HepG2 (cell line): ENCODE measurements around the gene SGF29. TPM values are rescaled to one million over a fixed set of nuclear protein-coding genes. Genes with fewer than 3 reads are reported as not detected.

Source experiments
- AHDC1 ChIP-seq: sonication (generic); formaldehyde crosslinking; IDR thresholded peaks from 2 replicates; pipeline ENCODE4 v1.5.1; 2020; ENCODE audit warnings: mild to moderate bottlenecking, missing genetic modification reagents, borderline replicate concordance
- CBFB ChIP-seq: sonication (generic); formaldehyde crosslinking; IDR thresholded peaks from 2 replicates; pipeline ENCODE4 v1.4.0; 2020; ENCODE audit warnings: missing genetic modification reagents
- HMGA1 ChIP-seq: sonication (generic); formaldehyde crosslinking; conservative IDR thresholded peaks from 2 replicates; pipeline ENCODE4 v1.4.0; 2020; ENCODE audit warnings: missing genetic modification reagents
- HMGXB4 ChIP-seq, 2 experiments: sonication (generic) in 1 of 2; formaldehyde crosslinking in 1 of 2; IDR thresholded peaks; 2 replicates each; pipeline versions ENCODE4 v1.4.0 to v1.6.1; 2018 to 2020; ENCODE audit warnings: missing genetic modification reagents in 2 of 2, borderline replicate concordance in 1 of 2, low read depth in 1 of 2, mild to moderate bottlenecking in 1 of 2, missing biosample characterization in 1 of 2
- PBX2 ChIP-seq: IDR thresholded peaks from 2 replicates; pipeline ENCODE4 v1.6.1; 2016; ENCODE audit warnings: control low read depth
- PLRG1 ChIP-seq: fragments of 450-650 bp; conservative IDR thresholded peaks from 2 replicates; pipeline ENCODE4 v1.6.1; 2016
- STAG1 ChIP-seq: sonication (generic); formaldehyde crosslinking; IDR thresholded peaks from 2 replicates; pipeline ENCODE4 v1.4.0; 2020; ENCODE audit warnings: missing genetic modification reagents
- TCF12 ChIP-seq, 2 experiments: fragments of 450-650 bp in 1 of 2; sonication (generic) in 1 of 2; formaldehyde crosslinking in 1 of 2; IDR thresholded peaks; 2 replicates each; pipeline versions ENCODE4 v1.6.1 to v1.8.0; 2017 to 2022; ENCODE audit warnings: antibody characterized with exemption in 1 of 2, mild to moderate bottlenecking in 1 of 2, missing genetic modification reagents in 1 of 2, moderate library complexity in 1 of 2
- TEAD3 ChIP-seq: optimal IDR thresholded peaks from 2 replicates; pipeline ENCODE3; 2016; ENCODE audit warnings: borderline replicate concordance
- TRIM22 ChIP-seq: fragments of 450-650 bp; IDR thresholded peaks from 2 replicates; pipeline ENCODE4 v1.6.1; 2017
- YEATS4 ChIP-seq: sonication (generic); formaldehyde crosslinking; IDR thresholded peaks from 2 replicates; pipeline ENCODE4 v1.4.0; 2020; ENCODE audit warnings: missing genetic modification reagents, borderline replicate concordance
- ZBTB20 ChIP-seq: sonication (generic); formaldehyde crosslinking; IDR thresholded peaks from 2 replicates; pipeline ENCODE4 v1.8.1; 2023; ENCODE audit warnings: missing genetic modification reagents, low read depth, mild to moderate bottlenecking, borderline replicate concordance
- ZBTB38 ChIP-seq: sonication (generic); formaldehyde crosslinking; IDR thresholded peaks from 2 replicates; pipeline ENCODE4 v1.5.1; 2020; ENCODE audit warnings: mild to moderate bottlenecking, missing genetic modification reagents
- ZNF225 ChIP-seq: sonication (generic); formaldehyde crosslinking; IDR thresholded peaks from 2 replicates; pipeline ENCODE4 v1.4.0; 2020; ENCODE audit warnings: mild to moderate bottlenecking, missing genetic modification reagents
- ZNF431 ChIP-seq: sonication (generic); formaldehyde crosslinking; IDR thresholded peaks from 2 replicates; pipeline ENCODE4 v1.9.0; 2022; ENCODE audit warnings: missing genetic modification reagents, low read depth, mild to moderate bottlenecking, borderline replicate concordance
- ZNF878 ChIP-seq: sonication (generic); formaldehyde crosslinking; IDR thresholded peaks from 2 replicates; pipeline ENCODE4 v1.8.1; 2023; ENCODE audit warnings: mild to moderate bottlenecking, missing genetic modification reagents, moderate library complexity
- polyA plus RNA-seq, 8 experiments: library from polyadenylated mRNA; depleted of rRNA in 3 of 8; stranded (reverse) in 7 of 8; unstranded in 1 of 8; fragments of >200 nt; fragmentation: Illumina TruSeq in 4 of 8; extraction: Trizol in 4 of 8; gene quantifications; 2 replicates each; pipeline versions ENCODE4 v1.2.1 to v1.2.3, GENCODE V29; 2011 to 2016; ENCODE audit warnings: low read depth in 4 of 8, missing spikeins in 1 of 8, mixed read lengths in 1 of 8; ENCODE audit not compliant: insufficient read depth in 1 of 8
- total RNA-seq, 5 experiments: library from RNA; depleted of rRNA; stranded (reverse); fragments of >200 nt; fragmentation: Illumina TruSeq; extraction: Trizol; gene quantifications; 2 replicates each; pipeline ENCODE4 v1.2.3, GENCODE V29; 2016; ENCODE audit warnings: low read depth in 1 of 5

SGF29 gene
- total and polyA plus RNA-seq, 2 of the 13 experiments (the other 11 are each of a cell fraction or from before 2014, with no cell fraction given): 5.0 to 29.4 TPM

- peak; percentile 28 for TF ChIP-seq AHDC1 (CRISPR knock-in tag)
- TF ChIP-seq TEAD3 (CRISPR knock-in tag): peak; percentile 83
- peak; percentile 79 for TF ChIP-seq YEATS4 (CRISPR knock-in tag)
- peak; percentile 80; a peak in 3 of 4 replicates for TF ChIP-seq HMGXB4 (CRISPR knock-in tag; IDR thresholded peaks at IDR 0.05; ENCODE audit: borderline replicate concordance in 1 of 2, low read depth in 1 of 2)
- peak; percentile 79; the same call in 1 of the 2 replicates for TF ChIP-seq ZBTB20 (CRISPR knock-in tag)
- TF ChIP-seq PBX2 (CRISPR knock-in tag): peak; percentile 72; the same call in 1 of the 2 replicates
- TF ChIP-seq STAG1 (CRISPR knock-in tag): no peak
- TF ChIP-seq ZBTB38 (CRISPR knock-in tag): no peak
- TF ChIP-seq ZNF878: peak; percentile 58; the same call in 1 of the 2 replicates
- TF ChIP-seq ZNF431: peak; percentile 84; the same call in 1 of the 2 replicates
- no peak for TF ChIP-seq TRIM22
- TF ChIP-seq TCF12 (IDR thresholded peaks at IDR 0.05): no peak
- TF ChIP-seq TCF12 (CRISPR knock-in tag; IDR thresholded peaks at IDR 0.05): no peak
- no peak for TF ChIP-seq PLRG1
- TF ChIP-seq ZNF225 (CRISPR knock-in tag): no peak; the same call in 1 of the 2 replicates
- no peak for TF ChIP-seq HMGA1 (CRISPR knock-in tag)
- peak; percentile 46; the same call in 1 of the 2 replicates for TF ChIP-seq CBFB (CRISPR knock-in tag)
These were observed 56.2 kb downstream of the SGF29 start, which contains the start of gene SULT1A1 (continued) for GRCh38 chr16:28609631-28610594.
